ENCODE measurements around the gene ZMYND8. TPM values are rescaled to one million over a fixed set of nuclear protein-coding genes. Genes with fewer than 3 reads are reported as not detected.

Gene ZMYND8
- total and polyA plus RNA-seq, 2 of the 8 experiments (the other 6 are each of a cell fraction or from before 2014, with no cell fraction given), result 50.5 to 163 TPM

DNA sequence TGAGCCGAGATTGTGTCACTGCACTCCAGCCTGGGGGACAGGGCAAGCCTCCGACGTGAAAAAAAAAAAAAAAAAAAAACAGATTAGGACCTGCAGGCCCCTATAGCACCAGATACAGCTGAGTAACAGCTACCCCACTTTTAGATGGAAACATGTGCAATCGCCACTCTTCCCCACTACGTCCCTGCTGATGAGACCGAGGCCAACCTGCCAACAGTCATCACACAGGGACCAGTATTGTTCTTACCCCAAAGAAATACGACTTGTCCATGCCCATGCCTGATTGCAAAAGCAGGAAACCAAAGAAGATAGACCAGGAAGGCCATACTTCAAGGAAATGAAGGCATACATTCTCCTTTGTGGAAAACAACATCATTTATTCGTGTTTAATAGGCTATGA lies 45.8 kb downstream of the ZMYND8 start:
- CTCF ChIA-PET (ENCODE audit: partially characterized antibody), result no interaction called here
- no peak overlapping the region for H3K9ac ChIP-seq (replicated peaks in 1 of 4; ENCODE audit: extremely low read depth in 1 of 4, low read depth in 3 of 4, low read length in 3 of 4)
- FAIRE-seq, result no peak
- TF ChIP-seq TEAD4 (IDR thresholded peaks at IDR 0.05; ENCODE audit: low read depth, low read length) (no peak), ATF2 (IDR thresholded peaks at IDR 0.05; ENCODE audit: low read length) (no peak), BRCA1 (IDR thresholded peaks at IDR 0.05; ENCODE audit: low read depth, low read length) (no peak), ASH2L (IDR thresholded peaks at IDR 0.05; ENCODE audit: low read length) (no peak), RAD21 (IDR thresholded peaks at IDR 0.05 in 1 of 2, conservative IDR thresholded peaks at IDR 0.05 in 1 of 2; ENCODE audit: low read depth in 2 of 2, low read length in 2 of 2) (no peak), CTBP2 (IDR thresholded peaks at IDR 0.05; ENCODE audit: borderline replicate concordance, insufficient read depth, insufficient read length, low read length) (no peak), BCL11A (IDR thresholded peaks at IDR 0.05; ENCODE audit: low read depth in 2 of 2, low read length in 2 of 2) (no peak), TAF1 (IDR thresholded peaks at IDR 0.05; ENCODE audit: low read depth, low read length) (no peak), BACH1 (IDR thresholded peaks at IDR 0.05; ENCODE audit: low read length) (no peak), POLR2AphosphoS5 (IDR thresholded peaks at IDR 0.05; ENCODE audit: low read depth, low read length) (no peak; the same call in 1 of the 2 replicates), JUN (IDR thresholded peaks at IDR 0.05; ENCODE audit: low read depth, low read length) (no peak), SP1 (IDR thresholded peaks at IDR 0.05; ENCODE audit: low read depth, low read length) (no peak), EGR1 (IDR thresholded peaks at IDR 0.05; ENCODE audit: borderline replicate concordance, low read depth, low read length) (no peak)

More for the DNA sequence above, 45.8 kb downstream of the ZMYND8 start:
- peaks cover 12 to 36% (median 21%) of the 10 kb centered on the region in 4 experiments for H3K36me3 ChIP-seq (ENCODE audit: control insufficient read depth in 2 of 4, insufficient read depth in 4 of 4, low read length in 3 of 4)
- peaks cover 14 to 29% (median 23%) of the 10 kb centered on the region in 4 experiments; a peak in 6 of 7 replicates for H3K4me1 ChIP-seq (replicated peaks in 1 of 4; ENCODE audit: control insufficient read depth in 3 of 4, insufficient read depth in 4 of 4, low read length in 3 of 4)
- peak overlapping the region; percentile 47 for H4K91ac ChIP-seq (replicated peaks; ENCODE audit: insufficient read length, low read length)
- H2BK12ac ChIP-seq (ENCODE audit: low read depth, low read length), result peak overlapping the region; percentile 87; the same call in 1 of the 2 replicates
- no peak overlapping the region for H3K14ac ChIP-seq (ENCODE audit: insufficient read length)
- no peak overlapping the region for H4K8ac ChIP-seq (ENCODE audit: extremely low read depth, insufficient read depth, low read length)
- POLR2A ChIA-PET (ENCODE audit: partially characterized antibody), result interaction anchor here (1.1 to 31.3 kb wide), 4 partner anchors 12 to 43 kb away, joined by 3 to 1191 read pairs (median 4); partner anchors contain the start of gene ZMYND8
- H3K4me2 ChIP-seq (ENCODE audit: insufficient read depth in 1 of 2, low read depth in 2 of 2, low read length in 2 of 2), result no peak overlapping the region
- no peak overlapping the region for H2BK20ac ChIP-seq (ENCODE audit: low read length)
- no peak overlapping the region for H3K18ac ChIP-seq (ENCODE audit: extremely low read depth, low read length)
- no peak overlapping the region for H2AFZ ChIP-seq (ENCODE audit: low read length)
- no peak overlapping the region for H3K23ac ChIP-seq (ENCODE audit: insufficient read length)
- peak overlapping the region; percentile 95; the same call in 1 of the 2 replicates for H2AK5ac ChIP-seq (ENCODE audit: low read depth, low read length)
- H3K79me2 ChIP-seq (ENCODE audit: control insufficient read depth in 1 of 2, insufficient read depth in 2 of 2, low read length in 2 of 2), result peaks cover 33 to 96% of the 10 kb centered on the region in 2 experiments
- no peak for DNase-seq (ENCODE audit: low read depth in 1 of 2, low spot score in 2 of 2)
- peak overlapping the region; percentile 81 for H2BK5ac ChIP-seq (ENCODE audit: low read depth, low read length)
- H3K23me2 ChIP-seq (ENCODE audit: low read depth, low read length), result no peaks in the 10 kb centered on the region
- H3K56ac ChIP-seq (replicated peaks; ENCODE audit: insufficient read length, low read depth, low read length), result no peak overlapping the region
- 0 out of 2 replicates have a peak overlapping the region, but pooled peaks have one; percentile 88 for H2BK15ac ChIP-seq (ENCODE audit: low read length)
- H3K27ac ChIP-seq (ENCODE audit: low read depth, low read length), result 0 out of 2 replicates have a peak overlapping the region, but pooled peaks have one; percentile 38
- peak overlapping the region; percentile 71 for H3K4ac ChIP-seq (replicated peaks; ENCODE audit: insufficient read length, low read depth, low read length)
- 92% methylated on average over 7 of the region's 8 CpGs; no CpG with 5 or more reads in 1 of the 2 experiments for WGBS, 2 experiments (ENCODE audit: extremely low coverage in 1 of 2, insufficient coverage in 1 of 2, insufficient read length in 1 of 2, insufficient replicate concordance in 2 of 2, low coverage in 1 of 2, low lambda C conversion rate in 2 of 2, missing lambda C conversion rate in 1 of 2)
- no peaks in the 10 kb centered on the region for H3K27me3 ChIP-seq (replicated peaks in 1 of 4; ENCODE audit: control insufficient read depth in 3 of 4, extremely low read depth in 1 of 4, insufficient read depth in 3 of 4, low read length in 3 of 4)
- peaks cover 8% of the 10 kb centered on the region for H3K79me1 ChIP-seq (ENCODE audit: low read depth, low read length)
- H4K5ac ChIP-seq (ENCODE audit: insufficient read length, low read depth, low read length), result no peak overlapping the region
- H3K9me3 ChIP-seq (ENCODE audit: insufficient read depth in 2 of 2, low read depth in 1 of 2, low read length in 1 of 2), result no peaks in the 10 kb centered on the region
- H3K4me3 ChIP-seq (ENCODE audit: extremely low read depth in 1 of 4, insufficient read depth in 2 of 4, low read depth in 3 of 4, low read length in 4 of 4), result no peak overlapping the region
- no peak overlapping the region for H2BK120ac ChIP-seq (replicated peaks; ENCODE audit: low read depth, low read length)
- H4K20me1 ChIP-seq (replicated peaks in 1 of 2; ENCODE audit: control insufficient read depth in 1 of 2, insufficient read depth in 2 of 2, low read length in 2 of 2), result peaks cover 0 to 3% of the 10 kb centered on the region in 2 experiments

Measured in H1 (cell line).